Uterus (tissue), 4 donors: ENCODE data around the gene MAP3K5. TPM values are rescaled to one million over a fixed set of nuclear protein-coding genes. Genes with fewer than 3 reads are reported as not detected.

Experiments used
- DNase-seq, 2 donors: peaks; one replicate each; pipeline ENCODE4 v3.0.0-alpha.2; 2019 to 2020
- H3K27ac ChIP-seq, 2 donors: fragments of 200-600 bp; sonication (generic); 1 replicate in 1 of 2; 2 replicates in 1 of 2; pipeline ENCODE4 v1.5.1; 2016 to 2018
- H3K27me3 ChIP-seq, 2 donors: fragments of 200-600 bp; sonication (generic); one replicate each; pipeline ENCODE4 v1.5.1; 2018 to 2019; ENCODE audit warnings: control low read depth in 1 of 2
- H3K36me3 ChIP-seq, 2 donors: fragments of 200-600 bp; sonication (generic); one replicate each; pipeline ENCODE4 v1.5.1; 2019; ENCODE audit warnings: control low read depth in 1 of 2
- H3K4me1 ChIP-seq, 2 donors: fragments of 200-600 bp; sonication (generic); one replicate each; pipeline ENCODE4 v1.5.1; 2018 to 2019; ENCODE audit warnings: control low read depth in 1 of 2
- H3K4me3 ChIP-seq, 2 donors: fragments of 200-600 bp; sonication (generic); 1 replicate in 1 of 2; 2 replicates in 1 of 2; pipeline ENCODE4 v1.5.1; 2018 to 2019; ENCODE audit warnings: mild to moderate bottlenecking in 1 of 2
- H3K9me3 ChIP-seq, 2 donors: fragments of 200-600 bp; sonication (generic); one replicate each; pipeline ENCODE4 v1.5.1; 2019; ENCODE audit warnings: control low read depth in 1 of 2
- CTCF ChIP-seq, 4 experiments: fragments of 200-600 bp in 2 of 4; fragments of 450-650 bp in 2 of 4; sonication (generic) in 2 of 4; IDR thresholded peaks; one replicate each; pipeline ENCODE4 v1.5.1; 2016 to 2019; ENCODE audit warnings: antibody characterized with exemption in 4 of 4, mild to moderate bottlenecking in 2 of 4, moderate library complexity in 1 of 4
- POLR2A ChIP-seq, 2 donors: fragments of 450-650 bp; IDR thresholded peaks; one replicate each; pipeline ENCODE4 v1.6.1; 2016; ENCODE audit warnings: antibody characterized with exemption in 2 of 2, mild to moderate bottlenecking in 1 of 2, moderate library complexity in 1 of 2
- intact Hi-C: fragments of 100-400 bp; cut with DNase I; formaldehyde crosslinking; loops from one replicate; pipeline ENCODE4 v1.15.1; 2023; ENCODE audit warnings: low total_unique reads
- total RNA-seq, 4 donors: library from RNA; depleted of rRNA in 3 of 4; stranded (reverse); fragments of >200 nt in 3 of 4; gene quantifications; one replicate each; pipeline versions ENCODE4 v1.1.0 to v1.2.4, GENCODE V29; 2014 to 2023
- donor health status: DM: yes; HTN: yes; CAD: no.

Gene MAP3K5
- total RNA-seq, 4 donors from 2014 or later = 9.5 to 67.1 (median 15.4) TPM

GRCh38 chr6:136624347-136624746 is 167.9 kb downstream of the MAP3K5 start:
- H3K36me3 ChIP-seq = no peaks in the 10 kb centered on the region
- no peaks in the 10 kb centered on the region for H3K27me3 ChIP-seq
- no peak overlapping the region for H3K4me3 ChIP-seq
- no peak for DNase-seq
- intact Hi-C loops = no loop called here
- no peaks in the 10 kb centered on the region for H3K4me1 ChIP-seq
- no peak overlapping the region for H3K27ac ChIP-seq
- no peak for TF ChIP-seq POLR2A (IDR thresholded peaks at IDR 0.05)
- TF ChIP-seq CTCF (IDR thresholded peaks at IDR 0.05) = no peak
- no peaks in the 10 kb centered on the region for H3K9me3 ChIP-seq

GRCh38 chr6:136618086-136618485 is 174.2 kb downstream of the MAP3K5 start:
- TF ChIP-seq CTCF (IDR thresholded peaks at IDR 0.05) (no peak), POLR2A (IDR thresholded peaks at IDR 0.05) (no peak)
- H3K4me3 ChIP-seq = no peak overlapping the region
- no peaks in the 10 kb centered on the region for H3K4me1 ChIP-seq
- H3K9me3 ChIP-seq = no peaks in the 10 kb centered on the region
- no peak for DNase-seq
- intact Hi-C loops = no loop called here
- no peaks in the 10 kb centered on the region for H3K27me3 ChIP-seq
- H3K36me3 ChIP-seq = no peaks in the 10 kb centered on the region
- H3K27ac ChIP-seq = no peak overlapping the region

GRCh38 chr6:136616527-136616926 is 175.8 kb downstream of the MAP3K5 start:
- no peaks in the 10 kb centered on the region for H3K27me3 ChIP-seq
- DNase-seq = no peak
- H3K4me1 ChIP-seq = no peaks in the 10 kb centered on the region
- H3K9me3 ChIP-seq = no peaks in the 10 kb centered on the region
- H3K36me3 ChIP-seq = no peaks in the 10 kb centered on the region
- intact Hi-C loops = no loop called here
- no peak overlapping the region for H3K4me3 ChIP-seq
- no peak overlapping the region for H3K27ac ChIP-seq
- no peak for TF ChIP-seq POLR2A (IDR thresholded peaks at IDR 0.05)
- TF ChIP-seq CTCF (IDR thresholded peaks at IDR 0.05) = no peak

- Histone ChIP-seq H3K27ac (no peak overlapping the region), H3K4me1 (peaks cover 0 to 4% of the 10 kb centered on the region in 2 donors), H3K36me3 (no peaks in the 10 kb centered on the region), H3K9me3 (no peaks in the 10 kb centered on the region), H3K4me3 (no peak overlapping the region), H3K27me3 (no peaks in the 10 kb centered on the region)
- intact Hi-C loops = no loop called here
- TF ChIP-seq POLR2A (IDR thresholded peaks at IDR 0.05) = no peak
- no peak for TF ChIP-seq CTCF (IDR thresholded peaks at IDR 0.05)
- DNase-seq = no peak
Observed at GRCh38 chr6:136614994-136615393, 177.3 kb downstream of the MAP3K5 start.

- intact Hi-C loops = no loop called here
- H3K4me1 ChIP-seq = peaks cover 0 to 9% of the 10 kb centered on the region in 2 donors
Observed at GRCh38 chr6:136614350-136614749, 177.9 kb downstream of the MAP3K5 start.

More at GRCh38 chr6:136614350-136614749, 177.9 kb downstream of the MAP3K5 start:
- no peak overlapping the region for H3K4me3 ChIP-seq
- no peaks in the 10 kb centered on the region for H3K27me3 ChIP-seq
- H3K27ac ChIP-seq = no peak overlapping the region
- no peaks in the 10 kb centered on the region for H3K36me3 ChIP-seq
- DNase-seq = no peak
- no peaks in the 10 kb centered on the region for H3K9me3 ChIP-seq
- TF ChIP-seq CTCF (IDR thresholded peaks at IDR 0.05) (no peak), POLR2A (IDR thresholded peaks at IDR 0.05) (no peak)
